DND-41 (cell line): ENCODE results near the gene SYNGR3.
A peak's percentile ranks its signal among the peaks of the same experiment; 100 is the strongest.
"Not testable (repeated sequence)": the region's sequence is repeated elsewhere in the genome, so short reads cannot be mapped to it uniquely, and the experiment has no call there.

Experiments used
- ATAC-seq: fragments of 200-7000 bp; cut with Tn5 transposase; 3 replicates; pipeline ENCODE4 v1.9.1; 2021; ENCODE audit warnings: low read depth; ENCODE audit not compliant: insufficient read depth
- DNase-seq: peaks from one replicate; pipeline ENCODE4 v3.0.0-alpha.2; 2020
- H2AFZ ChIP-seq: 2 replicates; pipeline ENCODE4 v1.6.0; 2012; ENCODE audit warnings: low read depth, low read length
- H3K27ac ChIP-seq: 2 replicates; pipeline ENCODE4 v1.5.1; 2012; ENCODE audit warnings: low read length, inconsistent platforms
- H3K27me3 ChIP-seq: fragments of 200-600 bp; sonication (generic); 2 replicates; pipeline ENCODE4 v1.6.0; 2012; ENCODE audit warnings: low read length, mild to moderate bottlenecking, inconsistent platforms; ENCODE audit not compliant: insufficient read depth, poor library complexity
- H3K36me3 ChIP-seq: 2 replicates; pipeline ENCODE4 v1.5.1; 2012; ENCODE audit warnings: low read length, inconsistent platforms; ENCODE audit not compliant: insufficient read depth
- H3K4me1 ChIP-seq: 2 replicates; pipeline ENCODE4 v1.5.1; 2012; ENCODE audit warnings: mild to moderate bottlenecking, low read length; ENCODE audit not compliant: insufficient read depth
- H3K4me2 ChIP-seq: 2 replicates; pipeline ENCODE4 v1.6.0; 2012; ENCODE audit warnings: mild to moderate bottlenecking, moderate library complexity, low read length, inconsistent platforms; ENCODE audit not compliant: insufficient read depth
- H3K4me3 ChIP-seq, 2 experiments: fragments of 200-600 bp in 1 of 2; shearing (Covaris generic) in 1 of 2; 2 replicates each; pipeline ENCODE4 v1.5.1; 2012 to 2016; ENCODE audit warnings: inconsistent platforms in 2 of 2, low read length in 2 of 2, mild to moderate bottlenecking in 2 of 2, low read depth in 1 of 2, moderate library complexity in 1 of 2
- H3K79me2 ChIP-seq: 2 replicates; pipeline ENCODE4 v1.6.0; 2012; ENCODE audit warnings: low read length, inconsistent platforms; ENCODE audit not compliant: insufficient read depth
- H3K9ac ChIP-seq: 2 replicates; pipeline ENCODE4 v1.6.0; 2012; ENCODE audit warnings: low read depth, mild to moderate bottlenecking, inconsistent platforms, low read length, moderate library complexity
- H3K9me3 ChIP-seq: 2 replicates; pipeline ENCODE4 v1.5.1; 2012; ENCODE audit warnings: low read length, moderate library complexity, mild to moderate bottlenecking, inconsistent platforms; ENCODE audit not compliant: insufficient read depth, severe bottlenecking
- H4K20me1 ChIP-seq: 2 replicates; pipeline ENCODE4 v1.6.0; 2012; ENCODE audit warnings: low read length; ENCODE audit not compliant: insufficient read depth
- CTCF ChIP-seq: IDR thresholded peaks from 2 replicates; pipeline ENCODE4 v1.5.1; 2012; ENCODE audit warnings: borderline replicate concordance, low read length, moderate library complexity, mild to moderate bottlenecking; ENCODE audit not compliant: poor library complexity, severe bottlenecking; ENCODE audit errors: extremely low read depth
- EZH2 ChIP-seq: IDR thresholded peaks from 3 replicates; pipeline ENCODE4 v1.6.1; 2012; ENCODE audit warnings: borderline replicate concordance, low read depth, mild to moderate bottlenecking, moderate library complexity, low read length, inconsistent platforms; ENCODE audit not compliant: severe bottlenecking

The SYNGR3 gene

GRCh38 chr16:1960665-1961630, 28.8 kb upstream of the SYNGR3 start:
- peak overlapping the region in 1 of 2 experiments; percentile 75; a peak in 3 of 4 replicates for H3K4me3 ChIP-seq
- no peaks in the 10 kb centered on the region for H3K9me3 ChIP-seq
- H3K4me2 ChIP-seq: peak overlapping the region; percentile 76
- H3K36me3 ChIP-seq: peaks cover 34% of the 10 kb centered on the region
- peak overlapping the region; percentile 48 for H3K27ac ChIP-seq
- no peak overlapping the region for H2AFZ ChIP-seq
- no peaks in the 10 kb centered on the region for H3K27me3 ChIP-seq
- peaks cover 57% of the 10 kb centered on the region for H3K4me1 ChIP-seq
- H4K20me1 ChIP-seq: peaks cover 31% of the 10 kb centered on the region
- ATAC-seq: peak; percentile 48
- peak overlapping the region; percentile 81 for H3K9ac ChIP-seq
- peak; percentile 70 for DNase-seq
- H3K79me2 ChIP-seq: peaks cover 57% of the 10 kb centered on the region
- TF ChIP-seq CTCF (no peak), EZH2 (no peak)

DNA sequence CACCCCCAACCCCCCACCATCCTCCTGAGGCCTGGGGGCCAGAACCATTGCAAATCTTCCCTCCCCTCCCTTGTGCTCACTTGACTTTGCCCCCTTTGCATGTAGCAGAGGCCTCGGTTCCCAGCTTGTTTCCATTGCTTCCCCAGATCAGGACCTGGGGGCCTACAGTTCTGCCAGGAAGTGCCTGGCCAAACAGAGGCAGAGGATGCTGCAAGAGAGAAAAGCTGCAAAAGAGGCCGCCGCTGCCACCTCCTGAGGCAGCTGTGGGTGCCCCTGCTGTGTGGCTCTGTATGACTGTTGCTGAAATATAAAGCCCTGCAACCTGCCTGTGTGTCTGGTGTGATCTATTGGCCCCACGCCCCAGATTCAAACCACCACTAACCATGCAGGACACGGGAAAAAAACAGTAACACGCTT, 28.1 kb upstream of the SYNGR3 start:
- H3K9me3 ChIP-seq: no peaks in the 10 kb centered on the region
- H3K27me3 ChIP-seq: no peaks in the 10 kb centered on the region
- H2AFZ ChIP-seq: no peak overlapping the region
- no peak for TF ChIP-seq EZH2
- no peak for TF ChIP-seq CTCF
- no peak overlapping the region for H3K9ac ChIP-seq
- DNase-seq (peak; percentile 42), ATAC-seq (no peak)
- H3K36me3 ChIP-seq: peaks cover 34% of the 10 kb centered on the region
- H4K20me1 ChIP-seq: peaks cover 31% of the 10 kb centered on the region
- peak overlapping the region; percentile 76; the same call in 1 of the 2 replicates for H3K4me2 ChIP-seq
- no peak overlapping the region for H3K27ac ChIP-seq
- no peak overlapping the region for H3K4me3 ChIP-seq
- peaks cover 62% of the 10 kb centered on the region for H3K79me2 ChIP-seq
- H3K4me1 ChIP-seq: peaks cover 64% of the 10 kb centered on the region

GRCh38 chr16:1962161-1963153, 27.3 kb upstream of the SYNGR3 start:
- Histone ChIP-seq H3K4me3 (peak overlapping the region in 1 of 2 experiments; percentile 74; a peak in 1 of 4 replicates), H3K4me1 (peaks cover 66% of the 10 kb centered on the region), H3K79me2 (peaks cover 65% of the 10 kb centered on the region), H3K36me3 (peaks cover 34% of the 10 kb centered on the region), H4K20me1 (peaks cover 31% of the 10 kb centered on the region), H3K9ac (peak overlapping the region; percentile 91), H3K4me2 (peak overlapping the region; percentile 76)
- not testable (repeated sequence) for DNase-seq, H3K9me3 ChIP-seq, H3K27me3 ChIP-seq, ATAC-seq, H3K27ac ChIP-seq, H2AFZ ChIP-seq
